ENCODE measurements around the gene MASP2.
"Not testable (repeated sequence)": the region's sequence is repeated elsewhere in the genome, so short reads cannot be mapped to it uniquely, and the experiment has no call there.

Gene MASP2

GRCh38 chr1:11041048-11041447 is 6.0 kb downstream of the MASP2 start:
- DNase-seq (ENCODE audit: low read depth, low spot score), result no peak
- no peak overlapping the region for H3K27ac ChIP-seq

- DNase-seq (ENCODE audit: low read depth, low spot score); H3K27ac ChIP-seq: not testable (repeated sequence)
Measured at GRCh38 chr1:11040105-11040429, 7.0 kb downstream of the MASP2 start.

- no peak overlapping the region for H3K27ac ChIP-seq
- no peak for DNase-seq (ENCODE audit: low read depth, low spot score)
Measured at GRCh38 chr1:11039351-11040104, 7.5 kb downstream of the MASP2 start.

GRCh38 chr1:11037740-11038182 is 9.3 kb downstream of the MASP2 start:
- H3K27ac ChIP-seq, result no peak overlapping the region
- DNase-seq (ENCODE audit: low read depth, low spot score), result peak; percentile 29

GRCh38 chr1:11037019-11037739 is 9.9 kb downstream of the MASP2 start:
- not testable (repeated sequence) for H3K27ac ChIP-seq; DNase-seq (ENCODE audit: low read depth, low spot score)

- no peak for DNase-seq (ENCODE audit: low read depth, low spot score)
- no peak overlapping the region for H3K27ac ChIP-seq
Measured at GRCh38 chr1:11031624-11032262, 15.3 kb downstream of the MASP2 start.

- no peak for DNase-seq (ENCODE audit: low read depth, low spot score)
- no peak overlapping the region for H3K27ac ChIP-seq
Measured at GRCh38 chr1:11030865-11031264, 16.2 kb downstream of the MASP2 start.

GRCh38 chr1:11028018-11028417 is 19.0 kb downstream of the MASP2 start:
- no peak for DNase-seq (ENCODE audit: low read depth, low spot score)
- H3K27ac ChIP-seq, result no peak overlapping the region

- DNase-seq (ENCODE audit: low read depth, low spot score), result no peak
- H3K27ac ChIP-seq, result no peak overlapping the region
Measured at GRCh38 chr1:11027316-11027715, 19.7 kb downstream of the MASP2 start.

GRCh38 chr1:11026903-11027302 is 20.1 kb downstream of the MASP2 start:
- DNase-seq (ENCODE audit: low read depth, low spot score), result no peak
- peak overlapping the region; percentile 30 for H3K27ac ChIP-seq

- H3K27ac ChIP-seq, result peak overlapping the region; percentile 30
- DNase-seq (ENCODE audit: low read depth, low spot score), result no peak
Measured at GRCh38 chr1:11026052-11026451, 21.0 kb downstream of the MASP2 start.

- DNase-seq (ENCODE audit: low read depth, low spot score), result no peak
- H3K27ac ChIP-seq, result peak overlapping the region; percentile 30
Measured at GRCh38 chr1:11025618-11026017, 21.4 kb downstream of the MASP2 start.

GRCh38 chr1:11024874-11025203 is 22.2 kb downstream of the MASP2 start:
- DNase-seq (ENCODE audit: low read depth, low spot score), result no peak
- peak overlapping the region; percentile 30 for H3K27ac ChIP-seq

GRCh38 chr1:11024154-11024873 is 22.7 kb downstream of the MASP2 start:
- H3K27ac ChIP-seq, result peak overlapping the region; percentile 30
- no peak for DNase-seq (ENCODE audit: low read depth, low spot score)

- DNase-seq (ENCODE audit: low read depth, low spot score), result no peak
- H3K27ac ChIP-seq, result no peak overlapping the region
Measured at GRCh38 chr1:11023201-11023600, 23.8 kb downstream of the MASP2 start.

GRCh38 chr1:11019971-11020370 is 27.1 kb downstream of the MASP2 start:
- no peak overlapping the region for H3K27ac ChIP-seq
- no peak for DNase-seq (ENCODE audit: low read depth, low spot score)

- not testable (repeated sequence) for DNase-seq (ENCODE audit: low read depth, low spot score); H3K27ac ChIP-seq
Measured at GRCh38 chr1:11019358-11019757, 27.7 kb downstream of the MASP2 start.

GRCh38 chr1:11013160-11013531 is 33.9 kb downstream of the MASP2 start:
- peak; percentile 16 for DNase-seq (ENCODE audit: low read depth, low spot score)
- peak overlapping the region; percentile 89 for H3K27ac ChIP-seq

GRCh38 chr1:11012260-11013159 is 34.5 kb downstream of the MASP2 start, which contains the start of gene TARDBP:
Gene TARDBP (plus strand): TSS chr1:11012654. CDS start chr1:11013728, 1,074 bp downstream.
- peak; percentile 36 for DNase-seq (ENCODE audit: low read depth, low spot score)
- H3K27ac ChIP-seq, result peak within 1 kb of the TSS; percentile 89

GRCh38 chr1:11000526-11000925 is 46.5 kb downstream of the MASP2 start:
- H3K27ac ChIP-seq, result no peak overlapping the region
- DNase-seq (ENCODE audit: low read depth, low spot score), result no peak

Data from epithelial cell of prostate (primary cell).